ENCODE results near the gene EEF1AKMT3.

The EEF1AKMT3 gene

DNA sequence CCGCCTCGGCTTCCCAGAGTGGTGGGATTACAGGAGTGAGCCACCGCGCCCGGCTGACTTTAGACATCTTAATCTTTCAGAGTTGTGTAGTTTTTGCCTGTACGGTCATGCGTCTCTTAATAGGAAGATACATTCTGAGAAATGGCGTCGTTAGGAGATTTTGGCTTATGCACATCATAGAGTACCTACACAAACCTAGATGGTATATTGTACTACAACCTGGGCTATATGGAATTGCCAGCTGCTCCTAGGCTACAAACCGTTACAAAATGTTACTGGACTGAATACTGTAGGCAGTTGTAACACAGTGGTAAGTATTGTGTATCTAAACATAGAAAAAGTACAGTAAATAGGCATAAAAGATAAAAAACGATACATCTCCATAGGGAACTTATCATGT is 11.4 kb downstream of the EEF1AKMT3 start:
- Mint-ChIP-seq H3K27me3 (no peaks in the 10 kb centered on the region), H3K27ac (no peak overlapping the region), H3K9me3 (no peaks in the 10 kb centered on the region), H3K36me3 (peaks cover 7% of the 10 kb centered on the region), H3K4me3 (peak overlapping the region; percentile 73), H3K4me1 (peaks cover 20% of the 10 kb centered on the region)
- ATAC-seq (ENCODE audit: low read depth) (no peak), DNase-seq (ENCODE audit: low spot score in 2 of 2) (no peak)

- no peak overlapping the region for H3K4me3 Mint-ChIP-seq
- ATAC-seq (ENCODE audit: low read depth) (no peak), DNase-seq (ENCODE audit: low spot score in 2 of 2) (no peak)
- H3K27me3 Mint-ChIP-seq = no peaks in the 10 kb centered on the region
- H3K9me3 Mint-ChIP-seq = no peaks in the 10 kb centered on the region
- no peak overlapping the region for H3K27ac Mint-ChIP-seq
- peaks cover 22% of the 10 kb centered on the region for H3K36me3 Mint-ChIP-seq
- no peaks in the 10 kb centered on the region for H3K4me1 Mint-ChIP-seq
Measured at GRCh38 chr12:57793920-57794319, 21.5 kb downstream of the EEF1AKMT3 start.

DNA sequence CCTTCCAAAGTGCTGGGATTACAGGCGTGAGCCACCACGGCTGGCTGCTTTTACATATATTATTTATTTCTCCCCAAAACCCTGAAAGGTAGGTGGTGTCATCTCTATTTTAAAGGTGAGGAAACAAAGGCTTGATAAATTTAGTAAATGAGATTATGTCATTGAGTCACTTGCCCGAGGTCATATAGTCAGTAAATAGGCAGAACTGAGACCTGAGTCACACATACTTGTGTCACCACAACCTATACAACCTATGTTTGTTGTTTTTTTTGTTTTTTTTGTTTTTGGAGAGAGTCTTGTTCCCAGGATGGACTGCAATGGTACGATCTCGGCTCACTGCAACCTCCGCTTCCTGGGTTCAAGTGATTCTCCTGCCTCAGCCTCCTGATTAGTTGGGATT is 22.9 kb downstream of the EEF1AKMT3 start:
- no peaks in the 10 kb centered on the region for H3K4me1 Mint-ChIP-seq

DNA sequence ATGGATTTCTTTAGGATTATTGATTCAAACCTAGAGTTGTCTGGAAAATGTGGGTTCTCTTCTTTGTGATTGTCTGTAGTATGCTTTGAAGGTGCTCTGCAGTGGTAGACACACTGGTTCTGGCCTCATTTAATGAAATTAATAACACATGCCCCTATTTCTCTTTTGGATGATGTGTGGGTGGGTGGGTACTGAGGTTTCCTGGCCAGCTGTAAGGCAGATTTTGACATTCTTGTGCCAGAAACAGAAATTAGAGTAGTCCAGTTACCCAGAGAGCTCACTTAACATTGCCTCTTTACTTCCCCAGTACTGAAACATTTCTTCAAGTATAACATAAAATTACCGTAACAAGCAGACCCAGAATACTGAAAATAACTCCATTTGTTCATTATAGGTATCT is 24.6 kb downstream of the EEF1AKMT3 start:
- H3K27ac Mint-ChIP-seq = no peak overlapping the region
- DNase-seq (ENCODE audit: low spot score in 2 of 2) (no peak), ATAC-seq (ENCODE audit: low read depth) (no peak)
- H3K36me3 Mint-ChIP-seq = peaks cover 24% of the 10 kb centered on the region
- no peaks in the 10 kb centered on the region for H3K27me3 Mint-ChIP-seq
- H3K4me1 Mint-ChIP-seq = no peaks in the 10 kb centered on the region
- H3K4me3 Mint-ChIP-seq = no peak overlapping the region
- H3K9me3 Mint-ChIP-seq = no peaks in the 10 kb centered on the region

More for the DNA sequence above, 22.9 kb downstream of the EEF1AKMT3 start:
- no peak for ATAC-seq (ENCODE audit: low read depth)
- Mint-ChIP-seq H3K27ac (no peak overlapping the region), H3K27me3 (no peaks in the 10 kb centered on the region), H3K36me3 (peaks cover 22% of the 10 kb centered on the region), H3K9me3 (no peaks in the 10 kb centered on the region), H3K4me3 (no peak overlapping the region)
- DNase-seq (ENCODE audit: low spot score in 2 of 2) = no peak

- Mint-ChIP-seq H3K27ac (peak overlapping the region; percentile 37), H3K4me3 (no peak overlapping the region), H3K4me1 (no peaks in the 10 kb centered on the region), H3K36me3 (peaks cover 20% of the 10 kb centered on the region), H3K9me3 (no peaks in the 10 kb centered on the region), H3K27me3 (no peaks in the 10 kb centered on the region)
- ATAC-seq (ENCODE audit: low read depth) = no peak
- DNase-seq (ENCODE audit: low spot score in 2 of 2) = no peak
Measured at GRCh38 chr12:57797933-57798332, 25.5 kb downstream of the EEF1AKMT3 start.

- Mint-ChIP-seq H3K36me3 (peaks cover 13% of the 10 kb centered on the region), H3K4me3 (no peak overlapping the region), H3K9me3 (no peaks in the 10 kb centered on the region), H3K4me1 (no peaks in the 10 kb centered on the region), H3K27me3 (no peaks in the 10 kb centered on the region), H3K27ac (no peak overlapping the region)
- DNase-seq (ENCODE audit: low spot score in 2 of 2) (no peak), ATAC-seq (ENCODE audit: low read depth) (no peak)
Measured at GRCh38 chr12:57800965-57801364, 28.6 kb downstream of the EEF1AKMT3 start.

- DNase-seq (ENCODE audit: low spot score in 2 of 2) (no peak), ATAC-seq (ENCODE audit: low read depth) (no peak)
- Mint-ChIP-seq H3K36me3 (peaks cover 9% of the 10 kb centered on the region), H3K27ac (no peak overlapping the region), H3K9me3 (no peaks in the 10 kb centered on the region), H3K27me3 (no peaks in the 10 kb centered on the region), H3K4me1 (no peaks in the 10 kb centered on the region), H3K4me3 (no peak overlapping the region)
Measured at GRCh38 chr12:57802607-57803006, 30.2 kb downstream of the EEF1AKMT3 start.

- Mint-ChIP-seq H3K36me3 (peaks cover 6% of the 10 kb centered on the region), H3K4me1 (no peaks in the 10 kb centered on the region), H3K27me3 (no peaks in the 10 kb centered on the region), H3K4me3 (no peak overlapping the region), H3K9me3 (no peaks in the 10 kb centered on the region), H3K27ac (no peak overlapping the region)
- DNase-seq (ENCODE audit: low spot score in 2 of 2) (peak; percentile 16 to 19), ATAC-seq (ENCODE audit: low read depth) (no peak)
Measured at GRCh38 chr12:57803319-57803893, 31.0 kb downstream of the EEF1AKMT3 start.

- Mint-ChIP-seq H3K4me1 (no peaks in the 10 kb centered on the region), H3K4me3 (no peak overlapping the region), H3K36me3 (no peaks in the 10 kb centered on the region), H3K9me3 (no peaks in the 10 kb centered on the region), H3K27me3 (no peaks in the 10 kb centered on the region), H3K27ac (no peak overlapping the region)
- ATAC-seq (ENCODE audit: low read depth) = no peak
- no peak for DNase-seq (ENCODE audit: low spot score in 2 of 2)
Measured at GRCh38 chr12:57806677-57807076, 34.3 kb downstream of the EEF1AKMT3 start.

GRCh38 chr12:57807285-57807684 is 34.9 kb downstream of the EEF1AKMT3 start:
- Mint-ChIP-seq H3K4me1 (no peaks in the 10 kb centered on the region), H3K27me3 (no peaks in the 10 kb centered on the region), H3K27ac (no peak overlapping the region), H3K9me3 (no peaks in the 10 kb centered on the region), H3K36me3 (no peaks in the 10 kb centered on the region), H3K4me3 (no peak overlapping the region)
- DNase-seq (ENCODE audit: low spot score in 2 of 2) (no peak), ATAC-seq (ENCODE audit: low read depth) (no peak)

- no peaks in the 10 kb centered on the region for H3K9me3 Mint-ChIP-seq
- H3K4me3 Mint-ChIP-seq = no peak overlapping the region
- no peaks in the 10 kb centered on the region for H3K27me3 Mint-ChIP-seq
- H3K36me3 Mint-ChIP-seq = peaks cover 1% of the 10 kb centered on the region
- H3K27ac Mint-ChIP-seq = no peak overlapping the region
- H3K4me1 Mint-ChIP-seq = no peaks in the 10 kb centered on the region
- no peak for ATAC-seq (ENCODE audit: low read depth)
- no peak for DNase-seq (ENCODE audit: low spot score in 2 of 2)
Measured at GRCh38 chr12:57808351-57808750, 35.9 kb downstream of the EEF1AKMT3 start.

DNA sequence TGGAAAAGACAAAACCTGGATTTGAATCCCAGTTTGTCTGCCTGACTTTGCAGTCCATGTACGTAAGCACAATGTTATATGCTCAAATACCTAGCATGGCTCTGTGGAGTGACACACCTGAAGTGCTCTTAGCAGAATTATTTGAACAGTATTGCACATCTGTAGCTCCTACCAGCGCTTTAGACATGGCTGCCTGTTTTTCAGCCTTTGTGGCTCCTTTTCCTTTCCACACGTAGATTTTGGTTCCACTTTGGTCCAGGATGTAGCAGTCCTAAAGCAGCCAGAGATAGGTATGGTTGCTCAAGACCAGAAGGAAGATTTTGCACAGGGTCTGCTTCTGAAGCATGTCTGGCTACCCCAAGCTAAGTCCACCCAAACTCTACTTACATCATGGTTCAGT is 37.0 kb downstream of the EEF1AKMT3 start:
- H3K27ac Mint-ChIP-seq = no peak overlapping the region
- H3K4me1 Mint-ChIP-seq = no peaks in the 10 kb centered on the region
- no peaks in the 10 kb centered on the region for H3K27me3 Mint-ChIP-seq
- no peaks in the 10 kb centered on the region for H3K9me3 Mint-ChIP-seq
- H3K36me3 Mint-ChIP-seq = peaks cover 1% of the 10 kb centered on the region
- ATAC-seq (ENCODE audit: low read depth) (no peak), DNase-seq (ENCODE audit: low spot score in 2 of 2) (no peak)
- H3K4me3 Mint-ChIP-seq = no peak overlapping the region

GRCh38 chr12:57810450-57810849 is 38.0 kb downstream of the EEF1AKMT3 start:
- Mint-ChIP-seq H3K4me3 (no peak overlapping the region), H3K27me3 (no peaks in the 10 kb centered on the region), H3K36me3 (peaks cover 1% of the 10 kb centered on the region), H3K27ac (no peak overlapping the region), H3K9me3 (no peaks in the 10 kb centered on the region), H3K4me1 (no peaks in the 10 kb centered on the region)
- ATAC-seq (ENCODE audit: low read depth) (no peak), DNase-seq (ENCODE audit: low spot score in 2 of 2) (no peak)

DNA sequence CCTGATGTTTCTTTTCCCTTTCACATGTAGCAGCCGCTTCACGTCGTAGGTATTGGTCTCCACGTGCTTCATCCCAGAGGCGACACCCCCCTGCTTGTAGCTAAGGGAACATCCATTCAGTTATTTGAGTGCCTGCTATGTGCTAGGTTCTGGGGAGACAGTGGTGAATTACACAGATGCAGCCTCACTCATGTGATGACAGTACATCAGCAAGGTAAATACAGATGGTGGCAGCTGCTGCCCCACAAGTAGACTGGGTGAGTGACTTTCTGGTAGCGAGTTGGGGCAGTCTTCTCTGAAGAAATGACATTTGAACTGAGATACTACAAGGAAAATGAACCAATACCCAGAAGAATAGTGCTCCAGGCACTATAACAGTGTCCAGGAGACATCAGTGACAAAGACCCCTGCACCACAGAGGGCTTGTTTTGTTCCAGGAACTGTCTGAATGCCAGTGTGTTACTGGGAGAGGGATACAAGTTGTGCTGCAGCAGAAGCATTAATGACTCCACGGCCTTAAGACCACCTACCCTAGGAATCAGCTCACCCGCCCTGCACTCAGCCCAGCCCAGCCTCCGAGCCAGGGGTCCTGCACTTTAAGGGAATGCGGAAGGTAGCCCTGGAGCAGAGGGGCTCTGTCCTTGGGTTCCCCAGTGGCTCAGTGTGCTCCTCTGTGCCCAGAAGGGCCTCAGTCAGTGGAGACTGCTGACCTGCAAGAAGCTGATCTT is 38.8 kb downstream of the EEF1AKMT3 start:
- H3K27me3 Mint-ChIP-seq = no peaks in the 10 kb centered on the region
- DNase-seq (ENCODE audit: low spot score in 2 of 2) = no peak
- H3K27ac Mint-ChIP-seq = no peak overlapping the region
- H3K36me3 Mint-ChIP-seq = peaks cover 1% of the 10 kb centered on the region
- H3K4me3 Mint-ChIP-seq = no peak overlapping the region
- ATAC-seq (ENCODE audit: low read depth) = no peak
- H3K4me1 Mint-ChIP-seq = no peaks in the 10 kb centered on the region
- no peaks in the 10 kb centered on the region for H3K9me3 Mint-ChIP-seq

Data from memory B cell (primary cell).